PC-3 (cell line): ENCODE data around the gene IARS1. TPM values are rescaled to one million over a fixed set of nuclear protein-coding genes. Genes with fewer than 3 reads are reported as not detected.

Experiments
- microRNA-seq: library from miRNA; unstranded; fragments of <30 nt; microRNA quantifications from one replicate; pipeline ENCODE4 v1.1.0, GENCODE V29; 2020; ENCODE audit not compliant: unreplicated experiment
- total RNA-seq: library from RNA; depleted of rRNA; stranded (reverse); fragments of >200 nt; gene quantifications from 2 replicates; pipeline ENCODE4 v1.2.3, GENCODE V29; 2014; rRNA removed

The IARS1 gene
- total RNA-seq, 1 experiment from 2014 or later = 128 TPM

Small RNA genes within 50 kb of the gene (microRNA-seq; reads per million reads assigned to microRNA genes)
- 0.75 reads per million for gene MIR3651

Other genes starting within 250 kb of the IARS1 start
- gene SPTLC1, start 178.3 kb downstream of the IARS1 start, total RNA-seq = 53.3 and 63.3 TPM in 2 replicates
- 21.0 and 22.5 TPM in 2 replicates for gene NOL8, start 31.7 kb upstream of the IARS1 start, total RNA-seq
- gene CENPP, start 32.3 kb upstream of the IARS1 start, total RNA-seq = 2.7 and 8.3 TPM in 2 replicates
- not detected in 2 replicates for gene OGN, start 110.9 kb upstream of the IARS1 start, total RNA-seq
- not detected in 2 replicates for gene OMD, start 130.8 kb upstream of the IARS1 start, total RNA-seq
- not detected in 2 replicates for gene ASPN, start 188.8 kb upstream of the IARS1 start, total RNA-seq
- gene ECM2, start 242.3 kb upstream of the IARS1 start, total RNA-seq = 0.29 TPM in 1 of 2 replicates, not detected in the other